GM18499 (cell line): Measurements from ENCODE around the gene FTO.
"Not testable (repeated sequence)": the region's sequence is repeated elsewhere in the genome, so short reads cannot be mapped to it uniquely, and the experiment has no call there.

Experiments
- ATAC-seq: cut with Tn5 transposase; IDR thresholded peaks from one replicate; pipeline ENCODE4 v1.9.1; 2021; ENCODE audit warnings: moderate number of reproducible peaks; ENCODE audit not compliant: insufficient read depth, unreplicated experiment

Gene FTO

GRCh38 chr16:53817117-53817755 is 113.3 kb downstream of the FTO start:
- ATAC-seq = no peak

- ATAC-seq = no peak
These were observed 114.0 kb downstream of the FTO start for GRCh38 chr16:53817812-53818550.

GRCh38 chr16:53821487-53821886 is 117.5 kb downstream of the FTO start:
- no peak for ATAC-seq

GRCh38 chr16:53821957-53822625 is 118.1 kb downstream of the FTO start:
- ATAC-seq = no peak

GRCh38 chr16:53822936-53823529 is 119.1 kb downstream of the FTO start:
- peak; percentile 83 for ATAC-seq

- ATAC-seq = no peak
These were observed 122.7 kb downstream of the FTO start for GRCh38 chr16:53826658-53827057.

- ATAC-seq = no peak
These were observed 123.8 kb downstream of the FTO start for GRCh38 chr16:53827741-53828140.

- ATAC-seq = no peak
These were observed 125.3 kb downstream of the FTO start for GRCh38 chr16:53829186-53829747.

- no peak for ATAC-seq
These were observed 129.1 kb downstream of the FTO start for GRCh38 chr16:53832896-53833544.

GRCh38 chr16:53836142-53836541 is 132.2 kb downstream of the FTO start:
- ATAC-seq = no peak

- no peak for ATAC-seq
These were observed 132.7 kb downstream of the FTO start for GRCh38 chr16:53836680-53837079.

GRCh38 chr16:53837426-53837825 is 133.5 kb downstream of the FTO start:
- ATAC-seq = no peak

GRCh38 chr16:53839150-53839549 is 135.2 kb downstream of the FTO start:
- no peak for ATAC-seq

- no peak for ATAC-seq
These were observed 136.5 kb downstream of the FTO start for GRCh38 chr16:53840456-53840855.

GRCh38 chr16:53841884-53842283 is 137.9 kb downstream of the FTO start:
- ATAC-seq = no peak

GRCh38 chr16:53843084-53843483 is 139.1 kb downstream of the FTO start:
- ATAC-seq = no peak

GRCh38 chr16:53844804-53845203 is 140.8 kb downstream of the FTO start:
- no peak for ATAC-seq

- not testable (repeated sequence) for ATAC-seq
These were observed 142.6 kb downstream of the FTO start for GRCh38 chr16:53846549-53846948.

GRCh38 chr16:53846971-53847370 is 143.0 kb downstream of the FTO start:
- ATAC-seq = no peak

- ATAC-seq = no peak
These were observed 144.5 kb downstream of the FTO start for GRCh38 chr16:53848277-53848942.
